PFSK-1 (cell line): Measurements from ENCODE around the gene TMEM87A.

Source experiments
- FOXP2 ChIP-seq: optimal IDR thresholded peaks from 2 replicates; pipeline ENCODE3; 2011; ENCODE audit warnings: borderline replicate concordance, control low read depth, inconsistent platforms; ENCODE audit not compliant: insufficient read depth; ENCODE audit errors: extremely low read length, extremely low read depth
- POLR2AphosphoS5 ChIP-seq: IDR thresholded peaks from 2 replicates; pipeline ENCODE4 v1.6.1; 2012; ENCODE audit warnings: low read depth, mild to moderate bottlenecking, control low read depth, low read length, moderate library complexity
- SIN3A ChIP-seq: IDR thresholded peaks from 2 replicates; pipeline ENCODE4 v1.6.1; 2012; ENCODE audit warnings: mild to moderate bottlenecking, low read length, moderate library complexity, borderline replicate concordance; ENCODE audit not compliant: insufficient read depth
- TAF1 ChIP-seq: IDR thresholded peaks from 2 replicates; pipeline ENCODE4 v1.6.1; 2012; ENCODE audit warnings: low read length, control low read depth, borderline replicate concordance; ENCODE audit not compliant: insufficient read depth
- TF ChIP-seq, protein P1 (sequence below), 2 experiments: IDR thresholded peaks; 2 replicates each; pipeline versions ENCODE4 v1.6.1 to v1.8.0; 2011 to 2012; ENCODE audit warnings: low read depth in 2 of 2, low read length in 2 of 2, control low read depth in 1 of 2, inconsistent platforms in 1 of 2, mild to moderate bottlenecking in 1 of 2, moderate library complexity in 1 of 2; ENCODE audit not compliant: insufficient read depth in 1 of 2

Gene TMEM87A

DNA sequence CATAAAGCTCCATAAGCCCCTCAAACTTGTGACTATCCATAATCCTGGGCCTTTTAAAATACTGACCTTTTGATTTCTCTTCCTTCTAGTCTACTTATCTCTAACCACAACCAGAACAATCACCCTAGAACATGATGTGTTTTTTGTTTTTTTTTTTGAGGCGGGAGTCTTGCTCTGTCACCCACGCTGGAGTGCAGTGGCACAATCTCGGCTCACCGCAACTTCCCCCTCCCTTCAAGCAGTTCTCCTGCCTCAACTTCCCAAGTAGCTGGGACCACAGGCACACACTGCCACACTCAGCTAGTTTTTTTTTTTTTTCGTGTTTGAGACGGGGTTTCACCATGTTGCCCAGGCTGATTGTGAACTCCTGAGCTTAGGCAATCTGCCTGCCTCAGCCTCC lies 90.3 kb downstream of the TMEM87A start:
- TF ChIP-seq, protein P1, sequence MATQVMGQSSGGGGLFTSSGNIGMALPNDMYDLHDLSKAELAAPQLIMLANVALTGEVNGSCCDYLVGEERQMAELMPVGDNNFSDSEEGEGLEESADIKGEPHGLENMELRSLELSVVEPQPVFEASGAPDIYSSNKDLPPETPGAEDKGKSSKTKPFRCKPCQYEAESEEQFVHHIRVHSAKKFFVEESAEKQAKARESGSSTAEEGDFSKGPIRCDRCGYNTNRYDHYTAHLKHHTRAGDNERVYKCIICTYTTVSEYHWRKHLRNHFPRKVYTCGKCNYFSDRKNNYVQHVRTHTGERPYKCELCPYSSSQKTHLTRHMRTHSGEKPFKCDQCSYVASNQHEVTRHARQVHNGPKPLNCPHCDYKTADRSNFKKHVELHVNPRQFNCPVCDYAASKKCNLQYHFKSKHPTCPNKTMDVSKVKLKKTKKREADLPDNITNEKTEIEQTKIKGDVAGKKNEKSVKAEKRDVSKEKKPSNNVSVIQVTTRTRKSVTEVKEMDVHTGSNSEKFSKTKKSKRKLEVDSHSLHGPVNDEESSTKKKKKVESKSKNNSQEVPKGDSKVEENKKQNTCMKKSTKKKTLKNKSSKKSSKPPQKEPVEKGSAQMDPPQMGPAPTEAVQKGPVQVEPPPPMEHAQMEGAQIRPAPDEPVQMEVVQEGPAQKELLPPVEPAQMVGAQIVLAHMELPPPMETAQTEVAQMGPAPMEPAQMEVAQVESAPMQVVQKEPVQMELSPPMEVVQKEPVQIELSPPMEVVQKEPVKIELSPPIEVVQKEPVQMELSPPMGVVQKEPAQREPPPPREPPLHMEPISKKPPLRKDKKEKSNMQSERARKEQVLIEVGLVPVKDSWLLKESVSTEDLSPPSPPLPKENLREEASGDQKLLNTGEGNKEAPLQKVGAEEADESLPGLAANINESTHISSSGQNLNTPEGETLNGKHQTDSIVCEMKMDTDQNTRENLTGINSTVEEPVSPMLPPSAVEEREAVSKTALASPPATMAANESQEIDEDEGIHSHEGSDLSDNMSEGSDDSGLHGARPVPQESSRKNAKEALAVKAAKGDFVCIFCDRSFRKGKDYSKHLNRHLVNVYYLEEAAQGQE (IDR thresholded peaks at IDR 0.05; ENCODE audit: insufficient read depth in 1 of 2, low read depth in 2 of 2, low read length in 2 of 2), result no peak
- no peak for TF ChIP-seq POLR2AphosphoS5
- no peak for TF ChIP-seq SIN3A
- TF ChIP-seq TAF1, result no peak
- no peak for TF ChIP-seq FOXP2

DNA sequence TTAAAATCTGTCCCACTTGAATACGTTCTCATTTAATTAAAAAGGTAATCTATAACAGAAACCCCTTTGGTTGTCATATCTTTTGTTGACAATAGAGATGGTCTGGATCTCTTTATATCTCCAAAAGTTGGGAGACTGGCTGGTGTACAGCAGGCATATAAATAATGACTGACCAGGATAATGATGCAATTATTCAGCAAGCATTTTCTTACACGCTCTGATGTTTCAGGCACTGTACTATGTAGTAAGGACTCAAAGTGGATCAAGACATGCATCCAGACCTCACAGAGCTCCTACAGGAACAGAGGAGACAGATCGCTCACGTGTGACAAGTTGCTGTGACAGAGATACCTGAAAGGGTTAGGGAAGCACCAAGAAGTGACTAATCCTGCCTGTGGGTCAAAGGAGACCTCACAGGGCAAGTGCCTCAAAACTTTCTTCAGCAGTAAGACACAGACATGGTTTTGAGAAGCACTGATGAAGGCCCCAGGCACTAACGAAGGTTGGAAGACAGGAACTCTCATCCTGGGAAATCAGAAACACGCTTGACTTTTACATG lies 90.8 kb downstream of the TMEM87A start:
- no peak for TF ChIP-seq TAF1
- TF ChIP-seq POLR2AphosphoS5, result no peak
- no peak for TF ChIP-seq SIN3A
- TF ChIP-seq, protein P1 (IDR thresholded peaks at IDR 0.05; ENCODE audit: insufficient read depth in 1 of 2, low read depth in 2 of 2, low read length in 2 of 2), result no peak
- TF ChIP-seq FOXP2, result no peak

DNA sequence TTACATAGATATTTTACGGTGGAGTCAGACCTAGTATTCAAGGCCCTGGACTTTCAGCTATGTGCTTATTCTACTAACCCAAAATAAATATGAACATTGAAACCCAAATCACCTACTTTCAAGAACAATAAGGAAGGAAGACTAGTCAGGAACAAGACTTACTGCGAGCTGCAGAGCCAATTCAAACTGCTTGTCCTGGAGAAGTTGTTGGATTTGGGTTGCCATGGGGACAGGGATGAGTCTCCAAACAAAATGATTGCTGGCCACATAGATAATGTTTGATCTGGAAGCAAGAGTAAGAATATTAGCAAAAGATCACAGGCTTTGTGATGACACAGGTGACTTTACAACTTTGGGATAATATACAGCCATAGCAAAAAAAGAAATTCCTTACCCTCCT lies 95.2 kb downstream of the TMEM87A start:
- no peak for TF ChIP-seq POLR2AphosphoS5
- TF ChIP-seq, protein P1 (IDR thresholded peaks at IDR 0.05; ENCODE audit: insufficient read depth in 1 of 2, low read depth in 2 of 2, low read length in 2 of 2), result no peak
- TF ChIP-seq FOXP2, result no peak
- TF ChIP-seq TAF1, result no peak
- no peak for TF ChIP-seq SIN3A

GRCh38 chr15:42175671-42176070 lies 97.6 kb downstream of the TMEM87A start:
- TF ChIP-seq POLR2AphosphoS5 (no peak), SIN3A (no peak), FOXP2 (no peak), TAF1 (no peak)
- TF ChIP-seq, protein P1 (IDR thresholded peaks at IDR 0.05; ENCODE audit: insufficient read depth in 1 of 2, low read depth in 2 of 2, low read length in 2 of 2), result no peak
